ENCODE measurements around the gene PPP1R12A. TPM values are rescaled to one million over a fixed set of nuclear protein-coding genes. Genes with fewer than 3 reads are reported as not detected.
A peak's percentile ranks its signal among the peaks of the same experiment; 100 is the strongest.

Gene PPP1R12A
- total and polyA plus RNA-seq, 9 of the 15 experiments (the other 6 are each of a cell fraction or from before 2014, with no cell fraction given), result 26.4 to 119 (median 53.3) TPM

GRCh38 chr12:79934281-79935020, 446 bp downstream of the PPP1R12A start (continued):
- TF ChIP-seq REST (IDR thresholded peaks at IDR 0.05; ENCODE audit: borderline replicate concordance) (no peak), REST (CRISPR knock-in tag; IDR thresholded peaks at IDR 0.05; ENCODE audit: low read depth) (no peak), GABPB1 (CRISPR knock-in tag; IDR thresholded peaks at IDR 0.05) (peak; percentile 77; the same call in 1 of the 2 replicates), ELF1 (tag; IDR thresholded peaks at IDR 0.05) (0 out of 2 replicates have a peak, but pooled peaks have one; percentile 23), ZNF23 (CRISPR knock-in tag; IDR thresholded peaks at IDR 0.05) (no peak), LCOR (CRISPR knock-in tag; IDR thresholded peaks at IDR 0.05) (0 out of 2 replicates have a peak, but pooled peaks have one; percentile 30), HDAC1 (IDR thresholded peaks at IDR 0.05) (peak in 1 of 2 experiments; percentile 9; a peak in 1 of 4 replicates), ZNF785 (CRISPR knock-in tag; IDR thresholded peaks at IDR 0.05) (no peak), RBM22 (IDR thresholded peaks at IDR 0.05; ENCODE audit: low read depth, low read length, poor library complexity, severe bottlenecking) (peak; percentile 65), PRDM10 (IDR thresholded peaks at IDR 0.05; ENCODE audit: partially characterized antibody) (peak; percentile 72), HOMEZ (CRISPR knock-in tag; IDR thresholded peaks at IDR 0.05) (no peak), ZNF584 (CRISPR knock-in tag; IDR thresholded peaks at IDR 0.05; ENCODE audit: low read depth) (no peak)

Measured in K562 (cell line).